ENCODE results near the gene CFAP46.

- TF ChIP-seq GATA2 (IDR thresholded peaks at IDR 0.05; ENCODE audit: low read depth, low read length) (no peak), GATA3 (IDR thresholded peaks at IDR 0.05; ENCODE audit: low read depth, low read length) (no peak)
Measured at GRCh38 chr10:132891368-132891767, 51.0 kb downstream of the CFAP46 start.

Data from SH-SY5Y (cell line).